HG03175 (cell line): ENCODE measurements around the gene EPHB2.

Experiments
- ATAC-seq: cut with Tn5 transposase; IDR thresholded peaks from one replicate; pipeline ENCODE4 v1.9.1; 2021; ENCODE audit warnings: mild to moderate bottlenecking, moderate library complexity; ENCODE audit not compliant: unreplicated experiment

Gene EPHB2

DNA sequence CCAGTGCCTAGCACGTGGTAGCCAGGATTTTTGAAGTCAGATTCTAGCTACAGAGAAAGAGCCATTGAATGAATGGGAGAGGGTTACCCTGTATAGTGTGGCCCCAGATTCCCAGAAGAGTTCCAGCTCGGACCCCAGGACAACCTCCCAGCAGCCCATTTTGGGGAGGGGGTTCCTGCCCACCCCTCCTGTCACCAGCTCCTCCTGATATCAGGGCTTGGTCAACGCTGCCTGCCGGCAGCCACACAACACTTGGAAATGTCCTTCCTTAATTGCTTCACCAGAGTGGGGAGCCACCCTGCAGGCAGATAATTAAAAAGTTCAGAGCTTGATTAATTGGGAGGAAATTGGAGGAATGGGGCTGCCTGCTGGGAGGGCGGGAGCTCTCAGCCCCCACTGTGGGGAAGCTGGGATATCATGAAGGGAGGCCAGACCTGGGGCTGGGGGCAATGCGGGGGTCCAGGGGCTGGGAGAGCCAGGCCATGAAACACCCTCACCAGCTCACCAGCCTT lies 141.6 kb downstream of the EPHB2 start:
- ATAC-seq = no peak

- ATAC-seq = no peak
Observed at GRCh38 chr1:22853651-22854185, 143.1 kb downstream of the EPHB2 start.

DNA sequence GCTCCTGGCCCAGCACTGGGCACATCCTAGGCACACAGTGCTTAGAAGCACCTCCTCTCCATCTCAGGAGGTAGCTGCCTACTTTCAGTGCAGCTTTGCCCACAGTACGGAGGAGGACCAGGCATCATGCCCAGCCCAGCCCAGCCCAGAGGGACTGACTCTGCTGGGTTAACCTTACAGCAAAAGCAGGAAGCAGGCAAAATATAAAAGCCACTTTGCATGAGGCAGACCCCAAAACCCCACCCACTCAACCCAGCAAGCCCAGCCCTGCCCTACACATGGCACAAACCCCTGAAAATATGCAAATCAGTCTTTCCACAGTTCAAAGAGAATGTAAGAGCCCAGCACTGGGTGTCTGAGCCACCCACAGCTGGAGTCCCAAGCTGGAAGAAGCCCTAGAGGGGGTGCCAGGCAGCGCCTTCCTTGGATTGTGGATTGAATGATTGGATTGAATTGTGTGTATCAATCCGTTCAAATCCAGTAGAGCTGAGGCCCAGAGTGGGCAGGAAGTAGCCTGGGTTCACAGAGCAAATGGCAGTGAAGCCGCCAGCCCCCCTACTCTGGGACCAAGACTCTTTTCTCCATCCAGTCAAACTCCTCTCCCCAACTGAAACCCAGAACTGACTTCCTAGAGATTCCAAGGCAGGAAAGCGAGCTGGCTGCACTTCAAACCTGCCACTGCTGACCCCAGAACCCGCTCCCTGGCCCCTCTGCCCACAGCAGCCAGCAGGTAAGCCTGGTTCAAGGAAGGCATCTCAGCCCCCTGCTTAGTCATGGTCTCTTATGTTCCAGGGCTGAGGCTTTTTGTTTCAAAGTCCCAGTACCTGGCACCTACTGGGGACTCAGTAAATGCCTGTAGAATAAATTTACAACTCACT lies 144.3 kb downstream of the EPHB2 start:
- ATAC-seq = no peak

GRCh38 chr1:22855668-22856606 lies 145.3 kb downstream of the EPHB2 start:
- ATAC-seq = no peak

DNA sequence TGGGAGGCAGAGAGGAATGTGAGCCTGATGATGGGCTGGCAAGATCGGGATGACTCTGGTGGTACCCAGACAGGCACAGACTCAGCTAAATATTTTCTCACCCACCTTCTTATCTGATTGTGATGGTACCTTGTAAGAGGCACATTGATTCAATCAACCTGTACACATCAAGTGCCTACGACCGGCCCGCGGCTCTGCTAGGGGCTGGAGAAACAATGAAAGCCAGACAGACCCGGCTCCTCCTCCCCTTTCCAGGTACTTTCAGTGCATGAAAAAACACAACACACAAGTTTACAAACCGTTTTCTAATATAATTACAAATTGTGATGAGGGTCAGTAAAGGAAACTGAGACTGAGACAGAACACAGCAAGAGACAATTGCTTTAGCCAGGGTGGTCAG lies 147.0 kb downstream of the EPHB2 start:
- ATAC-seq = no peak

GRCh38 chr1:22860414-22860800 lies 149.8 kb downstream of the EPHB2 start:
- no peak for ATAC-seq

GRCh38 chr1:22860883-22861385 lies 150.3 kb downstream of the EPHB2 start:
- no peak for ATAC-seq

- ATAC-seq = no peak
Observed at GRCh38 chr1:22861764-22862440, 151.3 kb downstream of the EPHB2 start.

- no peak for ATAC-seq
Observed at GRCh38 chr1:22862752-22863151, 152.1 kb downstream of the EPHB2 start.

GRCh38 chr1:22863766-22864165 lies 153.1 kb downstream of the EPHB2 start:
- no peak for ATAC-seq

DNA sequence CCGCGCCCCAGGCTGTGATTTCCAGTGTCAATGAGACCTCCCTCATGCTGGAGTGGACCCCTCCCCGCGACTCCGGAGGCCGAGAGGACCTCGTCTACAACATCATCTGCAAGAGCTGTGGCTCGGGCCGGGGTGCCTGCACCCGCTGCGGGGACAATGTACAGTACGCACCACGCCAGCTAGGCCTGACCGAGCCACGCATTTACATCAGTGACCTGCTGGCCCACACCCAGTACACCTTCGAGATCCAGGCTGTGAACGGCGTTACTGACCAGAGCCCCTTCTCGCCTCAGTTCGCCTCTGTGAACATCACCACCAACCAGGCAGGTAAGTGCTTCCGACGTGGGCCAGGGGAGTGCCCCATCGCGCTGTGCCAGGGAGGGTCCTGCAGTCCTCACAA lies 154.2 kb downstream of the EPHB2 start:
- no peak for ATAC-seq

- no peak for ATAC-seq
Observed at GRCh38 chr1:22865736-22866135, 155.1 kb downstream of the EPHB2 start.

DNA sequence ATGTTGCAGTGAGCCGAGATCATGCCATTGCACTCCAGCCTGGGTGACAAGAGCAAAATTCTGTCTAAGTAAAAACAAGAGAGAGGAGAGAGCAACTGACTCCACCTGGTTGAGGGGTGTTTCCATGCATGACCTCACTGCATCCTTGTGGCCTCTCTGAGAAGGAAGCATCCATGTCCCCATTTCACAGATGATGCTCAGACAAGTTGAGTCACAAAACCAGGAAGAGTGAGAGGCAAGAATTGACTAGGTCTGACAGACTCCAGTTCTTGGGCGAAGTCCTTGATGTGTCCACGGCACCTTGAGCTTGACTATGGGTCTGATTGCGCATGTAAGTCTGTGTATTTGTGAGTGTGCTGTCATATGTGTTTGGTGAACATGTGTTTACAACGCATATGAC lies 156.2 kb downstream of the EPHB2 start:
- ATAC-seq = no peak

GRCh38 chr1:22868331-22868730 lies 157.7 kb downstream of the EPHB2 start:
- no peak for ATAC-seq

DNA sequence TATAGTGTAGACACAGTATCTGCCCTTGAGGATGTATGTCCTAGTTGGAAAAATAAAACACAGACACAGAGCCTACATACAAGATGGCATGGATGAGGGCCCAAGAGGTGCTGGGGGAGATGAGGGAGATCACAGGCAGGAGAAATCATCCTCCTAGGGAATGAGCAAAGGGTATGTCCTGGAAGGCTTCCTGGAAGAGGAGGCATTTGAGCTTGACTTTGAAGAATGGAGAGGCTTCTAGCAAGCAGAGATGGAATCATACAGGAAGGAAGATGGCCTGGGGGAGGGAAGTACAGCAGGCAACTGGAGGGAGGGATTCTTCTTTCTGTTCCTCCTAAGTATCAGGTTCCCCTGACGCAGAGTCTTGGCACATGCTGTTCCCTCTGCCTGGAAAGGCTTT lies 158.7 kb downstream of the EPHB2 start:
- ATAC-seq = no peak

DNA sequence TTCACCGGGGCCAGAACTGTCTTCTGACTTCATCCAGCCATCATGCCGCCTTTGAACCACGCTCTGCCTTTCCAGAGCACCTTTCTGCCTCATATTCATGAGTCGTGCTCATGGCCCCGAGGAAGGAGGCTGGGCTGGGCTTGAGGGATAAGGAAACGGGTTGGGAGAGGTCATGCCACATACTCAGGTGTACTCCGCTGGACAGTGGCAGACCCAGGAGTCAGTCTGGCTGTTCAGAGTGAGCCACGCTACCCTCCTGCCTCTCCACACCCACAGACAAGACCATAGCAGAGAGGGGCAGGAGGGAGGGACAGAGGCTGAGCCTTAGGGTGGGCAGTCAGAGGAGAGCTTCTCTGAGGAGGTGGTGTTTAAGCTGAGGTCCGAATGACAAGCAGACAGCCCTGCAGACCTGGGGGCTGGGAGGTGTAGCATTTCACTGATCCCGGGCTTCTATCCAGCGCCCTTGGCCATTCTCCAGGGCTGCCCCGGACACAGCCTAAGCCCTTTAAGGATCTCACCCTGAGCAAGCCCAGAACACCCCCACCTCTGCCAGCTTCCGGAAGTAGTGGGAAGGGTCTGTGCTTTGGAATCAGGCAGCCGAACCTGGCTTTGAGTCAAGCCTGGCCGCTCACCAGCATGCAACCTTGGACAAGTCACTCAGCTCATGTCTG lies 159.7 kb downstream of the EPHB2 start:
- ATAC-seq = no peak

- no peak for ATAC-seq
Observed at GRCh38 chr1:22872981-22873664, 162.5 kb downstream of the EPHB2 start.

DNA sequence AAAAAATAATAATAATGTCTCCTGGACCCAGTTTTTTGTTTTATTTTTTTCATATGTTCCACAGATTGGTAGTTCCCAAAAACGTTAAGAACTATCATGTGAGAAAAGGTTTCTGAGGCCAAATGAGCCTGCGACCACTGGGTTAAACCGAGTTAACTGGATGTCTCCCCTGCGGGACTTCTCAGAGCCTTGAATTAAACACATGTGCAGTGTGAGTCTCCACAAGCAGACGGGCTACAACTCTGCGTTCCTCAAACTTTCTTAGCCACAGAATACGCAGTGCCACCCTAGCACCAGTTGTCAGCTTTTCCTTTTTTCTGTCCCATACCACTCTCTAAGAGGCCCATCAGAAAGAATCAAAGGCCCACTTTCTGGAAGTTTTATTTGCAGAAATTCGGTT lies 164.1 kb downstream of the EPHB2 start:
- no peak for ATAC-seq

DNA sequence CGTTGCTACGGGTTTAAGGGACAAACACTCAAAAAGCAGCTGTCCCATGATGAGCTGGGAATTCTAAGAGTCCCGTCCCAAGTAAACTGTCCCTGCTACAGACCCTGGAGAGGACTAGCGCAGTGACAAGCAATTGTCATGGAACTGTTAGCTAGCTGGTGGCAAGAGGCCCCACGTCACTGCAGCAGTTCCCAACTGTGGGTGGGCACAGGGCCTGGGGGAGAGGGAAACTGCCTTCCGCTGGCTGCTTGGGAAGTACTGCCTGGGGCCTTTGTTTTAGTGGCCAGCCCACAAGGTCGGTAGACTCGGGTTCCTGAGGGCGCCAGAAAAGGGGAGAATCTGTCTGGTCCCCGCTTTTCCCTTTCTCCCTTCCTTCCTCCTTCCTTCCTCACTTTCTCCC lies 164.6 kb downstream of the EPHB2 start:
- no peak for ATAC-seq
